NCI-H2171 treated with DMSO at 0.1 percent for 48 hours (cell line): ENCODE measurements around the gene TLR6.

ENCODE experiments used
- DNase-seq: peaks from one replicate; lab custom pipeline; 2025; lab: John Stamatoyannopoulos, UW

The TLR6 gene

DNA sequence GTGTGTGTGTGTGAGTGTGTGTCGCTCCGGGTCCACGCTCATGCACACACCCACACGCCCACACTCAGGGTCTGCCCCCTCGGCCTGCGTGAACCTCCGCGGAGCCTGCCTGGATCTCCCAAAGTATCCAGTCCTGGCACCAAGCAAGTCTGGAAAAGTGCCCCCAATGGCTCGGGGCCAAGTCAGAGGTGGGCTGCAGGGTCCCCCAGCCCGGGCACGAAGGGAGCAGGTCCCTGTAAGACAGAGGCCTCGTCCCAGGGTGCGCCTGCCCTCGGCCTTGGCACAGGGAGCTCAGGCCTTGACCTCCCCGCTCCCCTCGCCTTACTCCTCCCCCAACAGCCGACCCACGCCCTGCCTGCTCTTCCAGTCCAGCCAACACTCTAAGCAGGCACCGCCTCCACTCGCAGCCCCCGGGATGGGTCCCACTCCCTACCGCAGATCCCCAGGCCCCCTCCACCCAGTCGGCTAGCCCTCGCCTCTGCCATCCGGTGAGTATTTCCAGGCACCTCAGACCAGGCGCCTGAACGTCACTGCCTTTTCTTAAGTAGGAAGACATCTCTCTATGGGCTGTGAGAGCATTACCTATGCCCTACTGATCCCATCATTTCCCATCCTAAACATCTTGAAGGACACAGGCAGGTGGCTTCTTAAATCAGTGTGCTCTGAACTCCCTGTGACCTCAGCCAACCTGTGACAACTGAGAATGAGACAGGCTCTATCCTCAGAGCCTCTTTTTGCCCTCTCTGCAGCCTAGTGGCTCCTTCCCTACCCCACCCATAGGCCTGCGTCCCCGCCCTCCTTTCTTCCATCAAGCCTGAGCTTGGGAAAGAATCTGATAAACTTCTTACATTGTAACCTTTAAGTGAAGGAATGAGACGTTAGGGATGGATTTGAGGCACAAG lies 11.7 kb upstream of the TLR6 start:
- DNase-seq: no peak

- no peak for DNase-seq
Measured at GRCh38 chr4:38867478-38868058, 11.0 kb upstream of the TLR6 start, which contains the start of gene FAM114A1. Gene FAM114A1, plus strand, starts transcription at chr4:38867806. Its CDS starts 10,273 bp downstream, at chr4:38878079.

DNA sequence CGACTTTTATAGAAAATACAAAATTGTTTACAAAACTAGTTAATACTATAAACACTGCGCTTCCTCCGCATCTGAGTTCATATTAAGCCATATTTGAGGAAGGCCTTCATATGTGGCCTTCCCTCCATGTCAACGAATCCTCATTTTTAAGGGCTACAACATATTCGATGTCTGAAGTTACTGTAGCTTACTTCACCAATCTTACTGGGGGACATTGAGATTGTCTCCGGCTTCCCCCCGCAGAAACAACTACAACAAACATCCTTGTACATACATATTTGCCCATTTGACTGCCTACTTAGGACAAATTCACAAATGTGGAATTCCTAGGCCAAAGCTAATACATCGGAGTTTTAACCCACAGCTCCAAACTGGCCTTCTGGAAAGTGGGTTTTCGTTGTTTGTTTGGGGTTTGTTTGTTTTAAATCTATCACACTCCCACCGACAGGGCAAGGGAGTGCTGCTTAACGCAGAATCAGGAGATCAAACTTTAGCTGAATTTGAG lies 10.4 kb upstream of the TLR6 start:
- DNase-seq: no peak

DNA sequence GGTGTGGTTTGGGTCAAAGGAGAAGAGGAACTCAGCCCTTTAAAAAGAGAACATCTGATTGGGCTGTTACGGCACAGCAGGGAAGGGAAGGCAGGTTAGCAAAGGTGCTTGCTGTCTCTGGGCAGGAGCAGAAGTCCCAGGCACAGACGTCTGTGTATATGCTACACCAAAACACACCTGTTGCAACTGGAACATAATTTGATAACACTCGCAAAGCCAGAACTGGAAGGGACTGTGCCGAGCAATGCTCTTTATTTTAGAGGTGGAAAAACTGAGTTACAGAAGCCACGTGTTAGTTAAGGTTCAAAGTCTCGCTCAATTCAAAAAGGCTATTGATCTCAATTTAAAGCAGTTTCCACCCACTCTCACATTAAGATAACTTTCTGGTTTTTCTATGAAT lies 8.8 kb upstream of the TLR6 start:
- no peak for DNase-seq

DNA sequence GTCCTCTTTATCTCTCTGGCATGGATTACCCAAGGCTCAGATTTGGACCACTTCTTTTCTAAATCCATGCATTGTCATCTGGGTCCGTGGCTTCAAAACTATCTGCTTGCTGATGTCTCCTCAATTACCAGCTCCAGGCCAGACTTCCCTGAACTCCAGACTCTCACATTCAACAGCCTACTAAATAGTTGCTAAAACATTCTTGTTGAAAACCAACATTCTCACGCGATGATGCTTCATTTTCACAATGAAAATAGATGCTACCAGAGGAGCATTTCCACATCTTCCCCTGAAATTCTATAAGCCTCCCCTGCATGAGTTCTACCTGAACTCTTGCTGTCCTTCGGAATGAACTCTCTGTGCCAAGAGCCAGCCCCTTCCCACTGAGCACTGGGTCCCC lies 5.2 kb upstream of the TLR6 start:
- DNase-seq: no peak

DNA sequence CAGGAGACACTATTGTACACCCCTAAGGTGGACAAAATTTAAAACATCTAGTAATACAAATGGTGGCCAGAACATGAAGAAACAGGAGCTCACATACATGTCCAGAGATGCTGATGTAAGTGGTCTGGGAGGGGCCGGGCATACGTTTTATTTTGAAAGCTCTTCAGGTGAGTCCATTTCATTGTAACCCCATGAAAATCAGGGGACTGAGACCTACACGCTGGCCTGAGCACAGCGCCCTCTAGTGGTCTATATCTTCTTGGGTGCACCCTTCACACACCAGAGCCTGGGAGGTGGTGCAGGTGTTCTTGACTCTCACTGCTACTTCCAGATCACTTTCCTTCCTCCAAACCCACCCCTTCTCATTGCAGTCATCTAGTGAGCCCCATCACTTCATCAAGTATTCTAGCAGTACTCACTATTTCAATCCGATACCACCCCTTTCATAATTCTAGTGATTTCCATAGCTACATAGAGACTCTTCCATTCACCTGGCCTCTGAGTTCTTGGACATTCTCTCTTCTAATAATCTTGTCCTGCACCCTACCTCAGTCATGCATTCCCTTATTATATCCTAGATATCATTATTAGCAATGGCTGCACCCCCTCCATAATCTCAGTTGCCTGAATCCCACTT lies 4.3 kb upstream of the TLR6 start:
- no peak for DNase-seq

DNA sequence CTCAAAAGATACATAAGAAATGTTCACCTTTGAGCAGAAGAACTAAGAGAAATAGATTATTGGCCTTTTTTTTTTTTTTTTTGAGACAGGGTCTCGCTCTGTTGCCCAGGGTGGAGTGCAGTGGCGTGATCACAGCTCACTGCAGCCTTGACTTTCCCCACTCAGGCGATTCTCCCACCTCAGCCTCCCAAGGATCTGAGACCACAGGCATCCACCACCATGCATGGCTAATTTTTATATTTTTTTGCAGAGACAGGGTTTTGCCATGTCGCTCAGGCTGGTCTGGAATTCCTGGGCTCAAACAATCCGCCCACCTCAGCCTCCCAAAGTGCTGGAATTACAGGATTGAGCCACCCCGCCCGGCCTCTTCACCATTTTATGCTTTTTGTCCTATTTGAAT lies 2.9 kb upstream of the TLR6 start:
- DNase-seq: no peak

- no peak for DNase-seq
Measured at GRCh38 chr4:38858097-38858420, 1.4 kb upstream of the TLR6 start.

DNA sequence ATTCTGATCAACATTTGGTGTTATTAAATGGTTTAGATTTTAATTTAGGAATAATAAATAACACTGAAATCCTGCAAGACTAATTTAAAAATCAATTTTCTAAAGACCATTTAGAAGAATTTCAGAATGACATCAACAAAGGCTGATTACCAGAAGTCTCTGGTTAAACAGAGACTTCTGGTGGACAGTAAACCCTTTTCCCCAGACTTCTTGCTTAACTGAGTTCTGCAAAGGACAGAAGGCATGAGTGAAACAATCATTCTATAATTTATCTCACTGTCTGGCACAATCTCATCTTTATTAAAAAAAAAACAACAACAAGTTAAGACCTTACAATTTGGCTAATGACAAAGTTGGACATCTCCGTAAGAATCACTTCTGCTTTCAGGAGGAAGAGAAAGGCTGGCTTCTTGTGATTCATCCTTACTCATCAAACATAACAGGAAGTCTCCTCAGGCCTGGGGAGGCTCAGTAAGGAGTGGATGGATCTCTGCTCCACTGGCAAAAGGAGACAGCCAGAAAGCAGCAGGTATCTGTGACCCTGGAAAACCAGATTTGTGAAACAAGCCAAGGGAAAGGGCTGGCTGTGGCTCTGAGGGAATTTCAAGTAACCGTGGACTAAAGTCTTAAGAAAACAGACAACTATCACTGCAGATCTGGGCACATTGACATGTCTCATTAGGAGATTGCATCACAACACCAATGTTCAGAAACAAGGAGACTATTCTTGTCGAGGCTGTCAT lies 908 bp upstream of the TLR6 start:
- no peak for DNase-seq

GRCh38 chr4:38856046-38856445 lies 571 bp downstream of the TLR6 start:
- DNase-seq: no peak

- DNase-seq: no peak
Measured at GRCh38 chr4:38855466-38855865, 1.2 kb downstream of the TLR6 start.

DNA sequence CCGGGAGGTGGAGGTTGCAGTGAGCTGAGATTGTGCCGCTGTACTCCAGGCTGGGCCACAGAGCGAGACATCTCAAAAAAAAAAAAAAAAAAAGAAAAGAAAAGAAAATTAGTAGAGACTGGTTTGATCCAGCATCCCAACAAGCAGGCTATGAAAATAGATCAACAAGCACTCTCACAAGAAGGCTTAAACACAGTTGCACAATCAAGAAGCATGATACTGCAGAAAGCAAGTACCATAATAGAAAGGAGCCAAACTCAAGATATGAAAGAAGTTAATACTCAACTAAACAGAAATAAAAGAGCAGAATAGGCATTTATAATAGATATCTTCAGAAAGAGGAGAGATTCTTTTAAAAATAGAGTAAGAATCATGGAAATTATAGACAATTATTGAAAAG lies 10.6 kb downstream of the TLR6 start:
- no peak for DNase-seq

- no peak for DNase-seq
Measured at GRCh38 chr4:38842994-38843393, 13.6 kb downstream of the TLR6 start.

GRCh38 chr4:38837849-38838248 lies 18.8 kb downstream of the TLR6 start:
- DNase-seq: no peak

GRCh38 chr4:38837334-38837733 lies 19.3 kb downstream of the TLR6 start:
- DNase-seq: no peak

- DNase-seq: no peak
Measured at GRCh38 chr4:38834570-38834969, 22.0 kb downstream of the TLR6 start.

DNA sequence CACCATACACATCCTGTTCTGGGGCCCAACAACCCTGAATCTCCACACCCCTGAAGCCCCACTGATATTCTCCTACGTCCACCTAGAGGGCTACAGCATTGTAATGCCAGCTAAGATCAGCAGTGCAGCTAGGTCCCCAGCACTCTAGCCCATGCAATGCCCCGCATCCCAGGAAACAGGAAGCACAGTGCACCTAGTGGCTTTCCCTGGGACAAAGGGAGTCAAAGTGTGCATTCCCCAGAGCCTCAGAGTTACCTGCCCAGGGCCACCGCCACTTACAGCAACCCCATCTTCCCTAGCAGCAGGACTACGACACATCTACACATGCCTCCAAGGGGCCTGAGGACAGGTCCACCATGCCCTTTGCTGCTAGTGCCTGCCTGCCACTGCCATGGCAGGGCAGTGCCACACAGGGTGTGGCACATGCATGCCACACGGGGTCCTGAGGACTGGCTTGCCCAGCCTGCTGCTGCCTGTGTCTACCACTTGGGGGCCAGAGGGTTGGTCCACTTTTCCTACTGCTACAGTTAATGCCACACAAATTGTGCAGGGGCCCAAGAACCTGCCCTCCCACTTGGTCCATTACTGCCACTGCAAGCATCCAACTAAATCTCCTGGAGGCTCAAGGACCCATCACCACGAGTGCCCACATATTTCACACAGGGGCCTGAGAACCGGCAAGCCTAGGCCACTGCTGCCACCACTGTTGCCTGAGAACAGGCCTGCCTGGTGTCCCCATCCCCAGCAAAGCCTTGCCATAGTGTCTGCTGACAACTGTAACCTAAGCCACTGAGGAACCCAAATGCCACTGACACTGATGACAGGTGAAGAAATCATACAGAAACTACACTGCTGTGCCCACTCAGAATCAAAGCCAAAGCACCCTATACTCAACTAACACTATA lies 23.7 kb downstream of the TLR6 start:
- no peak for DNase-seq

DNA sequence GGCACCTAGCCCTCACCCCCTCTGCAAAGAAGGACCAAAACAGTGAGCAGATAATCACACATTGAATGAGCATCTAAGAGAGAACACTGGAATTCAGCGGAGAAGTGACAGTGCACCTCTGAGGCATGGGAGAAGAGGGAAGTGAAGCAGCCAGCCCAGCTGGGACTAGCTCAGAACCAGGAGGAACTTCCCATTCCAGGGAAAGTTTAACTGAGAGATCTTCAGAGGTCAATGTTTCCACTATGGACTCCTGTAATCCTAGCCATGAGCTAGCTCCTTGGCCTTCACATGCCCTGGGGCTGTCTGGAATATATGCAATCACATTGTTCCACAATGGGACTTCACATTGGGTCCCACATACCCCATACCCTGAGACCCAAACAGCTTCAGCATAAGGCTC lies 24.4 kb downstream of the TLR6 start:
- no peak for DNase-seq

- no peak for DNase-seq
Measured at GRCh38 chr4:38831653-38832052, 25.0 kb downstream of the TLR6 start.

DNA sequence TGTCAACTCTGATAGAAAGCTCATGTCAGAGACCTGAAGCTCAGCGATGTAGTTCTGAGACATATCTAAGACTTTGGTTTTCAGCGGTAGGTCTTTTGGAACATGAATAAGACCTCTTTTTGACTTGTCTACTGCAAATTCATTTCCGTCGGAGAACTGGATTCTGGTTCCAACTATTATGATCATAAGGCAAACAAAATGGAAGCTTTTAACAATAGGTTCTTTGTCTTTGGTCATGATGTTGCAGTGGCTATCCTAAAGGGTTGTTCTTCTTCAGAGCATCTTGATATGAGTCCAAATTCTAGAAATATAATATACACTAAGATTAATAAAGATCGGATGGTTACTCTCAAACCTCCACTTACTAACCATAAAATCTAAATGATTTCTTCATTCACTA lies 27.4 kb downstream of the TLR6 start:
- DNase-seq: no peak

- no peak for DNase-seq
Measured at GRCh38 chr4:38823766-38824165, 32.9 kb downstream of the TLR6 start.
